HEK293 (cell line): Measurements from ENCODE around the gene WSCD2.

Experiments
- CTCF ChIP-seq: fragments of 450-650 bp; formaldehyde crosslinking; IDR thresholded peaks from 2 replicates; pipeline ENCODE4 v1.5.1; 2016; ENCODE audit warnings: missing biosample characterization, missing genetic modification characterization
- PRDM1 ChIP-seq: fragments of 450-650 bp; formaldehyde crosslinking; IDR thresholded peaks from 2 replicates; pipeline ENCODE4; 2016; ENCODE audit warnings: missing biosample characterization, missing genetic modification characterization
- ZNF157 ChIP-seq: fragments of 450-650 bp; formaldehyde crosslinking; IDR thresholded peaks from 2 replicates; pipeline ENCODE4 v1.5.1; 2016; ENCODE audit warnings: missing biosample characterization, missing genetic modification characterization
- ZNF335 ChIP-seq: fragments of 450-650 bp; formaldehyde crosslinking; conservative IDR thresholded peaks from 2 replicates; pipeline ENCODE4 v1.5.1; 2016; ENCODE audit warnings: missing biosample characterization, missing genetic modification characterization
- ZNF792 ChIP-seq: fragments of 450-650 bp; formaldehyde crosslinking; IDR thresholded peaks from 2 replicates; pipeline ENCODE4 v1.5.1; 2016; ENCODE audit warnings: missing biosample characterization, missing genetic modification characterization

DNA sequence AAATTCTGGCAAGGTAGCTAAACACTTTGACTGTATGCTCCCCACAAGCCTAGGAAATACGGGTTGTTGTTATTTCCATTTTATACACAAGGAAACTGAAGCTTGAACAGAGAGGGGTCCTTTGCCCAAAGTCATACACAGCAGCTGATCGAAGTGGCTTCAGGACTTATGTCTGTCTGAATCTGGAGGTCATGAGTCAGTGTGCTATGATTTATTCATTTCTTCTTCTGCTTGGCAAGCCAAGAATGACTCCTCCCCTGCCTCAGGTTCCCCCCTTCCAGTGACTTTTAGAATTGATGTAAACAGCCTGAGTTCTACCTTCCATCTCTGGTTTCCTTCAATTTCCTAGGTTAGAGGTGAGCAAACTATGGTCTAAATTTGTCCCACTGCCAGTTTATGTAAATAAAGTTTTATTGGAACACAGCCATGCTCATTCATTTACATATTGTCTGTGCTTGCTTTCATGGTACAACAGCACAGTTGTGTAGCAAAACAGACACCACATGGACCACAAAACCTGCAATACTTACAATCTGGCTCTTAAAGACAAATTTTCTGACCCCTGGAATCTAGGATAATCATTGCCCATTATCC lies 34.9 kb upstream of the WSCD2 start:
- TF ChIP-seq ZNF335 (tag by site-specific recombination) (no peak), ZNF792 (no peak), CTCF (tag by site-specific recombination) (no peak), ZNF157 (no peak), PRDM1 (tag by site-specific recombination) (no peak)
